Measurements from ENCODE around the gene CCDC137. TPM values are rescaled to one million over a fixed set of nuclear protein-coding genes. Genes with fewer than 3 reads are reported as not detected.

Gene CCDC137
- total and polyA plus RNA-seq, 2 of the 13 experiments (the other 11 are each of a cell fraction or from before 2014, with no cell fraction given) = 14.6 to 39.1 TPM

DNA sequence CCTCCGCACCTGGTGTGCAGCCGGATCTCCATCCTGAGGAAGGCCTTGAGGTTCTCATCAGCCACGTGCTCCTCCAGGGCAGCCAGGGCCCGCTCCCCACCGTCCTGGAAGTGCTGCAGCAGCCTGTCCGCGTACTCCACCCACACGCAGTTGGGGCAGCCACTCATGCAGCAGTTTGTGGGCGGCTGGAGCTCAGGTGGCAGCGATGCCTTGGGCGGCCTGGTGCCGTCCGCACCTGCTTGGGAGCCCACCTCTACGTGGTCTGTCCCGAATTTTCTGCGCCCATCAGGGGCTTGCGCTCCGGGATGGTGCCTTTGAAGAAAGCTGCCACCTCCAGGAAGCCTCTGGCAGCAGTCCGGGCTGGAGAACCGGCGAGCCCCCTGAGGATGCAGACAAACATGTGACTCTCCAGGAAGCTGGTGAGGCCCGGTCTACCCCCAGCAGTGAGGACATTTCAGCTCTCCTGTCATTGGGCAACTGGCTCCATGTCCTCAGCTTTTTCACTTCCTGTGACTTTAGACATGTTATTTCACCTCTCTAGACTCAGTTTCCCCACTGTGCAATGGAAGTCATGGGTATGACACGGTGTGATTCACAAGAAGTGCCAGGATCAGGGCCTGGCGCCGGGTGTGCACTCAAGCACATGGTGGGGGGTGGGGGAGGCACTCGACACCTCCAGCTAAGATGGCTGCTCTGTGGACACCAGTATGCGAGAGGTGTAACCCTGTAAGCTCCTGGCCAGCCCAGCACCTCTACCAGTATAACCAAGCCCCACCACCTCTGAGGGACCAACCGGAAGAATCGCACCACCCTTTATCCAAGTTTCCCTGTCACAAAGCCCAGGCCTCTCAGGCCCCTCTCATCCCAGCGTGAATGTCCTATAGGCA, 1.1 kb upstream of the CCDC137 start (continued):
- TF ChIP-seq ZNF510 (CRISPR knock-in tag; IDR thresholded peaks at IDR 0.05; ENCODE audit: low read depth) (no peak), AGO1 (IDR thresholded peaks at IDR 0.05; ENCODE audit: low read depth, low read length, poor library complexity, severe bottlenecking) (no peak), NR2F6 (IDR thresholded peaks at IDR 0.05) (no peak), NR2F6 (CRISPR knock-in tag; IDR thresholded peaks at IDR 0.05) (no peak), ZNF10 (CRISPR knock-in tag; IDR thresholded peaks at IDR 0.05; ENCODE audit: borderline replicate concordance, low read depth) (0 out of 2 replicates have a peak, but pooled peaks have one; percentile 15), ZNF333 (CRISPR knock-in tag; IDR thresholded peaks at IDR 0.05; ENCODE audit: borderline replicate concordance) (peak; percentile 22; the same call in 1 of the 2 replicates), GATAD2A (CRISPR knock-in tag; IDR thresholded peaks at IDR 0.05) (peak; percentile 4; the same call in 1 of the 2 replicates), ZIK1 (CRISPR knock-in tag; IDR thresholded peaks at IDR 0.05; ENCODE audit: borderline replicate concordance, low read depth) (no peak), SALL1 (CRISPR knock-in tag; IDR thresholded peaks at IDR 0.05) (peak; percentile 67), HDAC6 (IDR thresholded peaks at IDR 0.05; ENCODE audit: low read depth, low read length) (no peak), ZBTB20 (CRISPR knock-in tag; IDR thresholded peaks at IDR 0.05; ENCODE audit: borderline replicate concordance, low read depth) (peak; percentile 55; the same call in 1 of the 2 replicates), KLF13 (CRISPR knock-in tag; IDR thresholded peaks at IDR 0.05) (0 out of 2 replicates have a peak, but pooled peaks have one; percentile 67), U2AF2 (IDR thresholded peaks at IDR 0.05; ENCODE audit: low read depth, low read length) (no peak), MXI1 (IDR thresholded peaks at IDR 0.05; ENCODE audit: borderline replicate concordance, low read depth, low read length) (0 out of 3 replicates have a peak, but pooled peaks have one; percentile 41), GABPA (IDR thresholded peaks at IDR 0.05; ENCODE audit: low read depth, low read length) (peak; percentile 28; the same call in 1 of the 2 replicates), GABPA (CRISPR knock-in tag; IDR thresholded peaks at IDR 0.05; ENCODE audit: low read depth) (peak; percentile 41; the same call in 1 of the 2 replicates), ZNF460 (CRISPR knock-in tag; IDR thresholded peaks at IDR 0.05; ENCODE audit: borderline replicate concordance) (no peak), ZFP90 (CRISPR knock-in tag; IDR thresholded peaks at IDR 0.05; ENCODE audit: borderline replicate concordance) (peak; percentile 22; the same call in 1 of the 2 replicates), MED1 (CRISPR knock-in tag; IDR thresholded peaks at IDR 0.05) (no peak), ZFAT (CRISPR knock-in tag; conservative IDR thresholded peaks at IDR 0.05) (no peak)
- TF ChIP-seq, protein P1, sequence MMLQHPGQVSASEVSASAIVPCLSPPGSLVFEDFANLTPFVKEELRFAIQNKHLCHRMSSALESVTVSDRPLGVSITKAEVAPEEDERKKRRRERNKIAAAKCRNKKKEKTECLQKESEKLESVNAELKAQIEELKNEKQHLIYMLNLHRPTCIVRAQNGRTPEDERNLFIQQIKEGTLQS (CRISPR knock-in tag; IDR thresholded peaks at IDR 0.05) = no peak
- TF ChIP-seq, protein P2, sequence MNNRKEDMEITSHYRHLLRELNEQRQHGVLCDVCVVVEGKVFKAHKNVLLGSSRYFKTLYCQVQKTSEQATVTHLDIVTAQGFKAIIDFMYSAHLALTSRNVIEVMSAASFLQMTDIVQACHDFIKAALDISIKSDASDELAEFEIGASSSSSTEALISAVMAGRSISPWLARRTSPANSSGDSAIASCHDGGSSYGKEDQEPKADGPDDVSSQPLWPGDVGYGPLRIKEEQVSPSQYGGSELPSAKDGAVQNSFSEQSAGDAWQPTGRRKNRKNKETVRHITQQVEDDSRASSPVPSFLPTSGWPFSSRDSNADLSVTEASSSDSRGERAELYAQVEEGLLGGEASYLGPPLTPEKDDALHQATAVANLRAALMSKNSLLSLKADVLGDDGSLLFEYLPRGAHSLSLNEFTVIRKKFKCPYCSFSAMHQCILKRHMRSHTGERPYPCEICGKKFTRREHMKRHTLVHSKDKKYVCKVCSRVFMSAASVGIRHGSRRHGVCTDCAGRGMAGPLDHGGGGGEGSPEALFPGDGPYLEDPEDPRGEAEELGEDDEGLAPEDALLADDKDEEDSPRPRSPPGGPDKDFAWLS (CRISPR knock-in tag; IDR thresholded peaks at IDR 0.05; ENCODE audit: borderline replicate concordance) = no peak
- TF ChIP-seq, protein P3, sequence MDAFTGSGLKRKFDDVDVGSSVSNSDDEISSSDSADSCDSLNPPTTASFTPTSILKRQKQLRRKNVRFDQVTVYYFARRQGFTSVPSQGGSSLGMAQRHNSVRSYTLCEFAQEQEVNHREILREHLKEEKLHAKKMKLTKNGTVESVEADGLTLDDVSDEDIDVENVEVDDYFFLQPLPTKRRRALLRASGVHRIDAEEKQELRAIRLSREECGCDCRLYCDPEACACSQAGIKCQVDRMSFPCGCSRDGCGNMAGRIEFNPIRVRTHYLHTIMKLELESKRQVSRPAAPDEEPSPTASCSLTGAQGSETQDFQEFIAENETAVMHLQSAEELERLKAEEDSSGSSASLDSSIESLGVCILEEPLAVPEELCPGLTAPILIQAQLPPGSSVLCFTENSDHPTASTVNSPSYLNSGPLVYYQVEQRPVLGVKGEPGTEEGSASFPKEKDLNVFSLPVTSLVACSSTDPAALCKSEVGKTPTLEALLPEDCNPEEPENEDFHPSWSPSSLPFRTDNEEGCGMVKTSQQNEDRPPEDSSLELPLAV (CRISPR knock-in tag; conservative IDR thresholded peaks at IDR 0.05; ENCODE audit: low read depth) = no peak
- TF ChIP-seq, protein P4, sequence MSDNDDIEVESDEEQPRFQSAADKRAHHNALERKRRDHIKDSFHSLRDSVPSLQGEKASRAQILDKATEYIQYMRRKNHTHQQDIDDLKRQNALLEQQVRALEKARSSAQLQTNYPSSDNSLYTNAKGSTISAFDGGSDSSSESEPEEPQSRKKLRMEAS (IDR thresholded peaks at IDR 0.05) = peak; percentile 98
- TF ChIP-seq, protein P5, sequence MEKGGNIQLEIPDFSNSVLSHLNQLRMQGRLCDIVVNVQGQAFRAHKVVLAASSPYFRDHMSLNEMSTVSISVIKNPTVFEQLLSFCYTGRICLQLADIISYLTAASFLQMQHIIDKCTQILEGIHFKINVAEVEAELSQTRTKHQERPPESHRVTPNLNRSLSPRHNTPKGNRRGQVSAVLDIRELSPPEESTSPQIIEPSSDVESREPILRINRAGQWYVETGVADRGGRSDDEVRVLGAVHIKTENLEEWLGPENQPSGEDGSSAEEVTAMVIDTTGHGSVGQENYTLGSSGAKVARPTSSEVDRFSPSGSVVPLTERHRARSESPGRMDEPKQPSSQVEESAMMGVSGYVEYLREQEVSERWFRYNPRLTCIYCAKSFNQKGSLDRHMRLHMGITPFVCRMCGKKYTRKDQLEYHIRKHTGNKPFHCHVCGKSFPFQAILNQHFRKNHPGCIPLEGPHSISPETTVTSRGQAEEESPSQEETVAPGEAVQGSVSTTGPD (CRISPR knock-in tag; IDR thresholded peaks at IDR 0.05) = no peak
